ENCODE results near the gene PARL.

- TF ChIP-seq SIN3A (conservative IDR thresholded peaks at IDR 0.05 in 1 of 2, IDR thresholded peaks at IDR 0.05 in 1 of 2; ENCODE audit: low read depth in 1 of 2, low read length in 2 of 2), result no peak
- TF ChIP-seq CEBPB (IDR thresholded peaks at IDR 0.05; ENCODE audit: low read depth, low read length), result no peak
- no peak for TF ChIP-seq CHD2 (IDR thresholded peaks at IDR 0.05; ENCODE audit: low read length)
- no peak for TF ChIP-seq EZH2 (IDR thresholded peaks at IDR 0.05; ENCODE audit: low read depth, low read length, severe bottlenecking)
- TF ChIP-seq POLR2A (IDR thresholded peaks at IDR 0.05; ENCODE audit: control extremely low read depth in 1 of 2, low read depth in 2 of 2, low read length in 2 of 2), result no peak
- no peak for TF ChIP-seq BACH1 (IDR thresholded peaks at IDR 0.05; ENCODE audit: low read length)
- no peak for TF ChIP-seq JUND (IDR thresholded peaks at IDR 0.05; ENCODE audit: low read length)
- TF ChIP-seq, protein P1, sequence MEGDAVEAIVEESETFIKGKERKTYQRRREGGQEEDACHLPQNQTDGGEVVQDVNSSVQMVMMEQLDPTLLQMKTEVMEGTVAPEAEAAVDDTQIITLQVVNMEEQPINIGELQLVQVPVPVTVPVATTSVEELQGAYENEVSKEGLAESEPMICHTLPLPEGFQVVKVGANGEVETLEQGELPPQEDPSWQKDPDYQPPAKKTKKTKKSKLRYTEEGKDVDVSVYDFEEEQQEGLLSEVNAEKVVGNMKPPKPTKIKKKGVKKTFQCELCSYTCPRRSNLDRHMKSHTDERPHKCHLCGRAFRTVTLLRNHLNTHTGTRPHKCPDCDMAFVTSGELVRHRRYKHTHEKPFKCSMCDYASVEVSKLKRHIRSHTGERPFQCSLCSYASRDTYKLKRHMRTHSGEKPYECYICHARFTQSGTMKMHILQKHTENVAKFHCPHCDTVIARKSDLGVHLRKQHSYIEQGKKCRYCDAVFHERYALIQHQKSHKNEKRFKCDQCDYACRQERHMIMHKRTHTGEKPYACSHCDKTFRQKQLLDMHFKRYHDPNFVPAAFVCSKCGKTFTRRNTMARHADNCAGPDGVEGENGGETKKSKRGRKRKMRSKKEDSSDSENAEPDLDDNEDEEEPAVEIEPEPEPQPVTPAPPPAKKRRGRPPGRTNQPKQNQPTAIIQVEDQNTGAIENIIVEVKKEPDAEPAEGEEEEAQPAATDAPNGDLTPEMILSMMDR (IDR thresholded peaks at IDR 0.05; ENCODE audit: control extremely low read depth in 1 of 3, insufficient read depth in 1 of 3, low read depth in 1 of 3, low read length in 3 of 3), result no peak
- no peak for TF ChIP-seq MAX (IDR thresholded peaks at IDR 0.05)
- TF ChIP-seq CHD1 (IDR thresholded peaks at IDR 0.05; ENCODE audit: low read depth, low read length), result no peak
- no peak for TF ChIP-seq CBX8 (IDR thresholded peaks at IDR 0.05; ENCODE audit: borderline replicate concordance, low read depth, low read length)
- no peak for TF ChIP-seq HDAC2 (IDR thresholded peaks at IDR 0.05; ENCODE audit: borderline replicate concordance in 1 of 2, low read depth in 2 of 2, low read length in 2 of 2)
These were observed 102.0 kb downstream of the PARL start for GRCh38 chr3:183782576-183783276.

Measured in H1 (cell line).